GM13977 (cell line): ENCODE results near the gene GP2.

Experiments
- DNase-seq: peaks from one replicate; pipeline ENCODE4 v3.0.0; 2012; ENCODE audit warnings: low spot score
- in situ Hi-C: fragments of 300-500 bp; cut with MboI; formaldehyde crosslinking; loops from one replicate; pipeline ENCODE4 v1.12.0; 2022; ENCODE audit warnings: low sequenced_read_pairs, low pct_unique_long_range_greater_than_20kb, mixed read lengths, inconsistent platforms; ENCODE audit not compliant: unreplicated experiment
- TF ChIP-seq, protein P1 (sequence below): IDR thresholded peaks from 2 replicates; pipeline ENCODE4 v1.5.1; 2012; ENCODE audit warnings: mild to moderate bottlenecking, control low read depth; ENCODE audit not compliant: insufficient read depth; ENCODE audit errors: extremely low read depth, missing control alignments

Gene GP2

DNA sequence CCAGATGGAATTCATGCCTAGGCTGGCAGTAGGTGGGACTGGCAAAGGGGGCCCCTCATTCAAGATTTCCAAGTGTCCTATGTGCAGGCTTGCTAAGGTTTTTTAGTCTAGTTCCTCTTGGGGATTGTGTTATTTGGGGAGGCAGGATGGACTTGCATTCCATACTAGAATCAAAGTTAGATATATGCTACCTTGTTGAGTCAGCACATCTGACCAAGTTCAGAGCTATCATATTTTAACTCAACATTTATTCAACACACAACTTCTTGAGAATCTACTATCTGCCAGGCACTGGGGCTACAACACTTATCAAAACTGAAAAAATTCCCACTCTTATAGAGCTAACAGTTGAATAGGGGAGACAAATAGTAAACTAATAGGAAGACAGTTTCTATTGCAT, 6.7 kb downstream of the GP2 start:
- TF ChIP-seq, protein P1, sequence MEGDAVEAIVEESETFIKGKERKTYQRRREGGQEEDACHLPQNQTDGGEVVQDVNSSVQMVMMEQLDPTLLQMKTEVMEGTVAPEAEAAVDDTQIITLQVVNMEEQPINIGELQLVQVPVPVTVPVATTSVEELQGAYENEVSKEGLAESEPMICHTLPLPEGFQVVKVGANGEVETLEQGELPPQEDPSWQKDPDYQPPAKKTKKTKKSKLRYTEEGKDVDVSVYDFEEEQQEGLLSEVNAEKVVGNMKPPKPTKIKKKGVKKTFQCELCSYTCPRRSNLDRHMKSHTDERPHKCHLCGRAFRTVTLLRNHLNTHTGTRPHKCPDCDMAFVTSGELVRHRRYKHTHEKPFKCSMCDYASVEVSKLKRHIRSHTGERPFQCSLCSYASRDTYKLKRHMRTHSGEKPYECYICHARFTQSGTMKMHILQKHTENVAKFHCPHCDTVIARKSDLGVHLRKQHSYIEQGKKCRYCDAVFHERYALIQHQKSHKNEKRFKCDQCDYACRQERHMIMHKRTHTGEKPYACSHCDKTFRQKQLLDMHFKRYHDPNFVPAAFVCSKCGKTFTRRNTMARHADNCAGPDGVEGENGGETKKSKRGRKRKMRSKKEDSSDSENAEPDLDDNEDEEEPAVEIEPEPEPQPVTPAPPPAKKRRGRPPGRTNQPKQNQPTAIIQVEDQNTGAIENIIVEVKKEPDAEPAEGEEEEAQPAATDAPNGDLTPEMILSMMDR: no peak
- in situ Hi-C loops: no loop called here
- no peak for DNase-seq

GRCh38 chr16:20320178-20320577, 7.1 kb downstream of the GP2 start:
- in situ Hi-C loops: no loop called here
- TF ChIP-seq, protein P1: no peak
- DNase-seq: no peak

- in situ Hi-C loops: no loop called here
- TF ChIP-seq, protein P1: no peak
- DNase-seq: no peak
Measured at GRCh38 chr16:20319406-20319805, 7.9 kb downstream of the GP2 start.

- in situ Hi-C loops: no loop called here
- DNase-seq: no peak
Measured at GRCh38 chr16:20318437-20318836, 8.9 kb downstream of the GP2 start.

DNA sequence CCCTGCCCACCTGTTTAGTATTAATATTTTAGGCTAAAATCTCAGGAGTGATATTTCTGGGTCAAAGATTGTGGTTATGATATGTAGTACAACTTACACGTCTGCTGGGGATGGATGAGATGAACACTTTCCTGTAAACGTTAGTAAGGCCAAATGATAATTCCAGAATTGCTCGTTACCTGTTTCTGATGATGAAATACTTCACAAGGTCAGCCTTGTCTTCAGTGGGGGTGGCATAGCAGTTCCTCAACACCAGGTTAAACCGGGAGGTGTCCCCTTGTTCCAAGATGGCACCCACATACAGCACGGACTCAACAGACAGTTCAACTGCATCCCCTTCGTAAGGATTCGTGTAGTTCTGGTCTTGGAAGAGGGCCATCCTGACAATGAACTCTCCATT, 9.3 kb downstream of the GP2 start:
- in situ Hi-C loops: no loop called here
- DNase-seq: no peak
- TF ChIP-seq, protein P1: no peak

More at GRCh38 chr16:20318437-20318836, 8.9 kb downstream of the GP2 start:
- TF ChIP-seq, protein P1: no peak

DNA sequence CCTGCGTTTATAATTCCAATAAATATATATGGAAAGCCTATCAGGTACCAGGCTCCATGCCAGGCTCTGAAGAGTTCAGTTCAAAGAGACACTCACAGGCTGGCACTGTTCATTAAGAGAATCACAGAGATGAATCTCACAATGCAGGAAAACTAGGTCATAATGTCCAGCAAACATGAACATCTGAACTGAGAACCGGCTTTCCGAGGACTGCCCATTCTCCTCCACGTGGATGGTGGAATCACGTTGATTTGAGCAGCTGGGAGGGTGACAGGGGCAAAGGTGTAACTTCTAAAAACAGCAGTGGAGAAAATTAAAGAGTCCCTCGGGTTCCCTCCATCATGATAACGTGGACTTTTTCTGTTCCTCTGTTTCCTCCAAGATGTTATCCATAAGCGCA, 10.2 kb downstream of the GP2 start:
- no peak for DNase-seq
- in situ Hi-C loops: no loop called here

DNA sequence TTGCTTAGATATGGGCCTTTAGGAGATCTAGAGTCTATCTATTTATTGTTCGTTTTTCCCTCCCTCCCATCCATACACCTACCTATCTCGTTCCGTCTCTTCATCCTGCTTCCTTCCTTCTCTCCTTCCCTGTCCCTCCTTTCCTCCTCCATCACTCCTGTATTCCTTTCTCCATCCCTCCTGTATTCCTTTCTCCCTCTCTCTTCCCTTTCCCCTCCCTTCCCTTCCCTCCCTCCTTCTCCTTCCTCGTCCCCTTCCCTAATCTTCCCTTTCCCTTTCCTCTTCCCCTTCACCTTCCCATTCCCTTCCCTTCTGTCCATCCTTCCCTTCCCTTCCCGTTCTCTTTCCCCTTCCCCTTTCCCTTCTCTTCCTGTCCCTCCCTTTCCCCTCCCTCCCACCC, 10.6 kb downstream of the GP2 start:
- TF ChIP-seq, protein P1: no peak
- in situ Hi-C loops: no loop called here
- DNase-seq: no peak

More for the DNA sequence above, 10.2 kb downstream of the GP2 start:
- TF ChIP-seq, protein P1: no peak
